ENCODE data around the gene RNU1-1. TPM values are rescaled to one million over a fixed set of nuclear protein-coding genes. Genes with fewer than 3 reads are reported as not detected.

RNU1-1 gene
- total RNA-seq, 2 experiments from 2014 or later, result 907 to 1,003 TPM

DNA sequence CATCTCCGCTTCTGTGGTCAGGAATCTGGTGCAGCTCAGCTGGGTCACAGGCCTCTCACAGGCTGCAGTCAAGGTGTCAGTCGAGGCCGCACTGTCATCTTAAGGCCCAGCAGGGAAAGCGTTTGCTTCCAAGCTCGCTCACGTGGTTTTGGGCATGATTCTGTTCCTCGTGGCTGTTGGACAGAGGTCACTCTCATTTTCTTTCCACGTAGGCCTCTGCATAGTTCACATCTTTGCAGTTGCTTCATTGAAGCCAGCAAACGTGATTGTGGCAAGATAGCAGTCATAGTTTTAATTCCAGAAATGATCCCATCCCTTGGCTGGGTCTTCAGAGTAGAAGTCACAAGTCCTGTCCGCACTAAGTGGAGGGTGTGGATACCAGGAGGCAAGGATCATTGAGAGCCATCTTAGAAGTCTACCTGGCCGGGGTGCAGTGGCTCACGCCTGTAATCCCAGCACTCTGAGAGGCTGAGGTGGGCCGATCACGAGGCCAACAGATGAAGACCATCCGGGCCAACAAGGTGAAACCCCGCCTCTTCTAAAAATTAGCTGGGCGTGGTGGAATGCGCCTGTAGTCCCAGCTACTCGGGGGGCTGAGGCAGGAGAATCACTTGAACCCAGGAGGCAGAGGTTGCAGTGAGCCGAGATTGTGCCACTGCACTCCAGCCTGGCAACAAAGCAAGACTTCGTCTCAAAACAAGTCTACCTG is 49.0 kb downstream of the RNU1-1 start:
- POLR2A ChIA-PET, result no interaction called here
- CTCF ChIA-PET, result no interaction called here

Other genes with a start within 250 kb of the RNU1-1 start
- 10 to 100 TPM; 16.5 to 17.2 TPM for gene FBXO42, start 161.8 kb downstream of the RNU1-1 start, total RNA-seq
- 100 to 1,000 TPM; 204 to 214 TPM for gene SZRD1, start 147.0 kb downstream of the RNU1-1 start, total RNA-seq
- gene SPATA21, start 76.9 kb downstream of the RNU1-1 start, total RNA-seq, result not detected
- 10 to 100 TPM; 62.3 to 64.2 TPM for gene NECAP2, start 73.6 kb downstream of the RNU1-1 start, total RNA-seq
- gene NBPF1, start 99.3 kb upstream of the RNU1-1 start, total RNA-seq, result 1 to 10 TPM; 5.7 to 6.0 TPM
- gene RNU1-3, start 152.7 kb upstream of the RNU1-1 start, total RNA-seq, result 1,000 to 10,000 TPM in 1 of 2 experiments, 100 to 1,000 TPM in 1; 907 to 1,003 TPM
- gene RNU1-4, start 226.2 kb upstream of the RNU1-1 start, total RNA-seq, result 1,000 to 10,000 TPM in 1 of 2 experiments, 100 to 1,000 TPM in 1; 907 to 1,003 TPM

All from activated CD8-positive, alpha-beta memory T cell treated with anti-CD3 and anti-CD28 coated beads for 36 hours (primary cell).